GM19043 (cell line): ENCODE results near the gene BTN3A1.
"Not testable (repeated sequence)": the region's sequence is repeated elsewhere in the genome, so short reads cannot be mapped to it uniquely, and the experiment has no call there.

Source experiments
- ATAC-seq: cut with Tn5 transposase; IDR thresholded peaks from one replicate; pipeline ENCODE4 v1.9.1; 2021; ENCODE audit warnings: low read depth; ENCODE audit not compliant: unreplicated experiment

Gene BTN3A1

DNA sequence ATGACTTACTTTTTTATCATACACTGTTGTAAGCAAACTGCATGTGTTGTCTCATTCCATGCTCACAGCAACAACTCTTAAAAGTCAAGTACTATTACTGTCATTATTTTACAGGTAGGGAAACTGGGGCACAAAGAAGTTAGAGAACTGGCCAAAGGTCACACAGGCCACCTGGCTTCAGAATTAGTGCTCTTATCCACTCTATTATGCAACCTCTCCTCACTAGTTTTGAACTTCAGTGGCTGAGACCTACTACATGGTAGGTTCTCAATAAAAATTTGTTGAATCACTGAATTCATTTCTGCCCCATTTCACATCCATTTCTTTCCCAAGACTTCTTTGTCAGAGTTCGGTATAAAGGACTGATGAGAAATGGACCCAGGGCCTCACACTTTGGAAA is 35.9 kb downstream of the BTN3A1 start:
- ATAC-seq, result no peak

DNA sequence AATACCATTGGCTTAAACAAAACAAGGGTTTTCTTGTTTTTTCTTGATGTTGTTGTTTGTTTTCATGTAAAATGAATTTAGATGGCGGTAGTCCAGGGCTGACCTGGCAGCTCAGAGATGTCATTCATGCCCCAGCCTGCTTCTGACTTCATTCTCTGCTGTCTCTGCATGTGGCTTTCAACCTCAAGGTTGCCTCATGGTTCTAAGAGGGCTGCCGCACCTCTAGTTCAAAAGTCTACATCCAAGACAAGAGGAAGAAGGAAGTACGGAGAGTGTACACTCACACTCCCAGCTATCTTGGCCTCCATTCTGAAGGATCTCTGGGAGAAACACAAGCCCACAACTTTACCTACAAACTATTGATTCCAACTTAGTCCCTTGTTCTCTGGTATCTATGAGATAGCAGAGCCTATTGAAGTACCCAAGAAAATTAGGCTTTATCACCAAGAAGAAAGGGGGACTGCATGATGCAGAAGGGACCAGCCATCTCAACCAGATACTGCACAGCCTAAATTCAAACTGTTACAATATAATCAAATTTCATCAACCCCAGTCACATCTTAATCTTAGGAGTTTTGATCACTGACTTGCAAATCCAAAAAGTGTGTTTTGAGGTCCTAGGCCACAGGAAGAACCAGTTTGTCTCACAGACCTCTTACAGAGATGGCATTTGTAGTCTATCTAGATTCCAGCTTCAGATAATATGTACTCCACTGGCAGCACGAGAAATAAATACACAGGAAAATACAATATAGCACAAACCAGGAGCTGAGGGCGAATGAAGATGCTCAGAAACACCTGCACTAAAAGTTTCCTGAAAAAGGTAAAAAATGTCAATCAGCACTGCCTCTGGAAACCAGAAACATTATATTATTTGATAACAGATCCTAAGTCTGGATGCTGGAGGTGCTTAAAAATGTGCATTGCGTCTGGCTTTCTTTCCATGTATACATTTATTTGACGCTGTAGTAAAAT is 37.4 kb downstream of the BTN3A1 start:
- ATAC-seq, result no peak

DNA sequence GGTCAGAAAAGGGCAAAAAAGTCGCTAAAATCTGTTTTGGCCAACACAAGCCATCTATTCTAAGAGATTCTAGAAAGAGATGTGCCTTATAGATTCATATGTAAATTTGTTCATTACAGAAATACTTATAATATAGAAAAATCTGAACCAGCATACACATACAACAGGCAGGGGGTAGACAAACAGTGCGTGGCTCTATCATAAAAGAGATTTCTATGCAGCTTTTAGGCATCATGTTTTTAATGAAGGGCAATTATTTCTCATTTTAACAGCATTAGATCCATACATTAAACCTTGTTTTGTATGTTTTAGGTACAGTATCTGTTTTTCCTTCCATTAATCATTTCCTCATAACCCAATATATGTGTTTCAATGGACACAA is 38.9 kb downstream of the BTN3A1 start:
- ATAC-seq, result no peak

DNA sequence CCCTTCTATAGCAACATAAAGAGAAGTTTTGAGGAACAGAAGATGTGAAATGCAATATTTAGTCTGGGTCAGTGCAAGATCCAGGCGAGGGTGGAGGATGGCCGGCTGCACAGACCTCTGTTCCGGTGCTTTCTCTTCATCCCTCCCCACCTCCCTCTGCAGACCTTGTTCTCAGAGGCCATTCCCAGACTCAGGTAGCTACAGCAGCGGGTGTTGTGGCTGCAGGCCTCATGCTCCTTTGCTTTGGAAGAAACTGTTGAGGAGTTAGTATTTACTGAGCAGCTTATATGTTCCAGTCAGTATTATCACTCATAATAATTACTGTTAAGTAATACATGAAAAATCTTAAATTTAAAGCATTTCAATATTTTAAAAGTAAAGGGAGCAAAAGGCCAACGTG is 39.9 kb downstream of the BTN3A1 start:
- no peak for ATAC-seq

DNA sequence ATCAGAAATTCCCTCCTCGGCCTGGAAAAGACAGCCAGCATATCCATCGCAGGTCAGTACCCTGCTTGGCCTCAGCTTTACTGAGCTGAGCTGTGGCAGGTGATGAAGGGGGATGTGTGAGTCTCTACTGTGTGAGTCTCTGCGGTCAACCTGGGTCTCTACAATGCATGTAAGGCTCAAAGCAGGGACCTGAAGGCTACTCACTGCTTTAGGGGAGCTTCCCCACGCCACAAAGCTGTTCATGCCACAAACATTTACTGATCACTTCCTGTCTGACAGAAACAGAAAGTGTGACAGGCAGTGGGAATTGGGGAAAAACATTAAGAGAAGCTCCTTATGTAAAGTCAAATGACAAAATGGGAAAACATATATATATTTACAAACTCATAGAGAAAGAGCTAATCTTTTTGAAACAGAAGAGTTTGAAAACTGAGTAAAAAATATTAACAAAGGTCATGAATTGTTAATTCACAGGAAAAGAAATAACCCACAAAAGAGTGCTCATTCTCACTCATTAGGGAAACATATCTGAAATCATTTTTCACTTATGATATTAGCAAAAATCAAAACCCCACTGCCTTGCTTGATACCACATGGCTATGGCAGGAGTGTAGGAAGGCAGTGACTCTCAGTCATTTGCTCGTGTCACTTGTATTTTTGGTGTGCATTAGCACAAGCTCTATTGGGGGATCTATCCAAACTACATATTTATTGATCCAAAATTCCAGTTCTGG is 44.0 kb downstream of the BTN3A1 start:
- peak; percentile 88 for ATAC-seq

DNA sequence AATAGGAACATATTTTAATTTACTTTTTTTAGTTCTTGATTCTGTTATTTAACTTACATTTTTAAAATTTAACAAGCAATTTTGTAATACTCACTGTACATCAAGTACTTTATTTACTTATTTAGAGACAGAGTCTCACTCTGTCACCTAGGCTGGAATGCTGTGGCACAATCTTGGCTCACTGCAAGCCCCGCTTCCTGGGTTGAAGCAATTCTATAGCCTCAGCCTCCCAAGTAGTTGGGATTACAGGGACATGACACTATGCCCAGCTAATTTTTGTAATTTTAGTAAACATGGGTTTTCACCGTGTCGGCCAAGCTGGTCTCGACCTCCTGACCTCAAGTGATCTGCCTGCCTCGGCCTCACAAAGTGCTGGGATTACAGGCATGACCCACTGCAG is 45.2 kb downstream of the BTN3A1 start:
- no peak for ATAC-seq

DNA sequence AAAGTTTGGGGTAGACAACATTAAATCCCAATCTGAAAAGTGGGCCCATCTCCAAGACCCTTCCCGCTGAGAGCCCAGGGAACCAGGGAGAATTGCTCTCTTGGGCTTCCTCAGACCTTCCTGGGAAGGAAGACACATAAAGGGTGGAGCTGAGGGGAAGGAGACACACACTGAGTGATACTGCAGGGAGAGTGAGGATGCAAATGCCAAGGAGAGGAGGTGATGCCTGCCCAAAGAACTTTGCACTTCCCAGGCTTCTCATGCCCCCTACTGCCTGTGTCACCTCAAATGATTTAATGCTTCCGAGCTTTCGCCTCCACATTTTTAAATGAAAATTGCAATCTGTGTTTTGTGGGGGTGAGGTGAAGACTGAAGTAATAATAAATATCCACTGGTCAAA is 48.2 kb downstream of the BTN3A1 start:
- ATAC-seq, result no peak

DNA sequence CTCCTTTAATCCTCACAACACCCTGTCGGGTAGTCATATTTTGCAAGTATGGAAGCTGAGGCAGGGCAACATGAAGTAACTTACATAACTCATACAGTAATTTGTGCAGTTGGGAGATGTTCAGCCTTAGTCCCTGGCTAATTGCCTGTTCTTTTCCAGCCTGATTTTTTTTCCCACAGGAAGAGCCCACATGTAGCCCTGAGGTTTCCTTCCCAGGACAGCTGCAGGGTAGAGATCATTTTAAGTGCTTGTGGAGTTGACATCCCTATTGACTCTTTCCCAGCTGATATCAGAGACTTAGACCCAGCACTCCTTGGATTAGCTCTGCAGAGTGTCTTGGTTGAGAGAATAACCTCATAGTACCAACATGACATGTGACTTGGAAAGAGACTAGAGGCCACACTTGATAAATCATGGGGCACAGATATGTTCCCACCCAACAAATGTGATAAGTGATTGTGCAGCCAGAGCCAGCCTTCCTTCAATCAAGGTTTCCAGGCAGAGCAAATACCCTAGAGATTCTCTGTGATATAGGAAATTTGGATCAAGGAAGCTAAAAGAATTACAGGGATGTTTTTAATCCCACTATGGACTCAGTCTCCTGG is 50.7 kb downstream of the BTN3A1 start:
- no peak for ATAC-seq

DNA sequence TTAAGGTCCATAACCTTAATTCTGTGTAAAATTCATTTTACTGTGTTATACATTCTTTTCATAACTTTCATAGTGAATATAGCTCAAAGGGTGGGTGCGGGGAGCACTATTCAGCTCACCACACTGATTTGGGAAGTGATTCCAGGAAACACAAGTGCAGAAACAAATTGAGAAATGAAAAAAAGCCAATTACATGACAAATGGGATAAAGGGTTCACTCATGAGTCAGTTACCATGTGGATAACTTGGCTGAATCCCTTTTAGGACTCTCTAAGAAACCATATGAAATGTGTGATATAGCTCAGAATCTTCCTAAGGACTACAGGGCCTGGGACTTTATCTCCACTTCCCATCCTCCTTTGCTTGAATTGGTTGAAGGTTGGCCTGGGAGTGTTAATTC is 52.6 kb downstream of the BTN3A1 start:
- ATAC-seq, result no peak

DNA sequence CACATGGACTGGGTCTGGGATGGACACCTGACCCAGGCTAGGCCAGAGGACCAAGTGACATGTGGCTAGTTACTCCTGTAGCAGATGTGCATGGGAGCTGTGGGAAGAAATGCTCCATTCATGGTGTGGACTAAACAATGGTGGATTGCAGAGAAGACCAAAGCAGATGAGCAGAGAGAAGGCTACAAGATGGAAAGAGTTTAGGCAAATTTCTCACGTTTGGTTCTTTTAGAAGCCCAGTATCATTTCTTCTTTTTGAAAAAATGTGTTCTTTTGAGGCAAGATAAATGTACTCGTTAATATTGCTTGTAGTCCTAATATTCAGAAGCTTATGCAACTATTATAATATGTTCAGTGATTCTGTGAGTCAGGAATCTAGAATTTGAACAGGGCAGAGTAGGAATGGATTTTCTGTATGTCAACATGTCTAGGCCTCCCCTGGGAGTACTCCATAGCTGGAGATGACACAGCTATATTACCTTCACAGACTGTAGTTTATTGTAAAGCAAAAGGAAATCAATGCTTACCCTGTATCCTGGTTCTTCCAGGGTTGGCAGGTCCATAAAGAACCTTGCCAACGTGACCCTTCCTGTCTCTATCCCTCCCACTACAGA is 53.4 kb downstream of the BTN3A1 start:
- no peak for ATAC-seq

DNA sequence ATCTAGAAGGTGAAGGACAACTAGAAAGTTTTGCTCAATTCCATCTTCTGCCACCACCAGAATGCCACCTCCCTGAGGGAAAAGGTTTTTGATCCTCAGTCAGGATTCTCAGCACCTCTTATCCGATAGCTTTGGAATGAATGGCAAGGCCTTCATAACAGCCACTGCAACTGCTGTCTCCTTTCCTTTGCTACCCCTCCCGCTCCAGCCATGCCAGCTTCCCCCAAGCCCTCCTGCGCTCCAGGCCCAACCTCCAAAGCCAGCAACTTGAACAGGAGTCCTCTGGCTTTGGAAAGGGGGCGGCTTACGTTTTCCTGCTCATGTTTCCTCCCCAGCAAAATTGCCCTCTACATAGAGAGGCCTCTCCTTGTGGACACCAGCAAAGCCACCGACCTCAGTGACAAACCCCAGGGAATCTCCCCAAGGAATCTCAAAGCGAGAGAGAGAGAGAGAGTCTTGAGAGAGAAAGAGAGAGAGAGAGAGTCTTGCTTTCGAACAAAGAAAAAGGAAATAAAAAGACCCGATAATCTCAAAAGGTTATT is 55.3 kb downstream of the BTN3A1 start:
- ATAC-seq, result peak; percentile 22

DNA sequence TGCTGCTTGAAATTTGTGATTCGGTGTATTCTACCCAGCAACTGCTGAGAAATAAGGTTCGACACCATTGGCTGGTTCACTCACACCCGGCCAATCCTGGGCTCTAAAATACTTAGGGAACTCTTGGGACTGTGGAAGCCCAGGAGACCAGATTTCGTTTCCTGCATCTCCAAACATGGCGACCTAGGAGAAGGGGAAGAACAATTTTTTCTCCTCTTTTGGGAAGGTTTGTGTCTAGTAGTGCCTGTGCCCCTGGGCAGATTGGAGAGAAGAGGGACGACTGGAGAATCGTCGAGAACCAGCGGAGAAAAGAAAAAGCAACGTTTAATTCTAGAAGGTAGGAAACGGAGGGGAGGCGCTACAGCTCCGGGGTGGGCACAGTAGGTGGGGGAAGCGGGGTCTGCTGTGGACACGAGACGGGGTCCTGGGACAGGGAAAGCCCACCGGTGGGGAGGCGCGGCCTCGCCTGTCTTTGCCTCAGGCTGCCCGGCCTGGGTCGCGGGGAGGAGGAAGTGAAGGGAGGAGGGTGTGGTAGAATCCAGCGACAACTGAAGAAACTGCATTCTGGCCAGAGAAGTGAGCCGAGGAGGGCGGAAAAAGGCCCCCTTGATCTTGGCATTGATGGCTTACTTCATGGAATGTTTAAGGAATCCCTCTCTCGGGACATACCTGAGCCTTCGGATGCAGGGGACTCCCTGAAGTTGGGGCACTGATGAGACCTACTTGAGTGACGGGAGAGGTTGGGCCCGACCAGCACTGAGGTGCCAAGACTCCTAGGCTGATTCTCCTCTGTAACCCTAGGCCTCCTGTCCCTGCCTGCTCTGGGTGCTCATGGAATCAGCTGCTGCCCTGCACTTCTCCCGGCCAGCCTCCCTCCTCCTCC is 56.0 kb downstream of the BTN3A1 start, which contains the start of gene BTN2A1:
Gene BTN2A1 (plus strand): TSS at position 150 of the 883 bp plus-strand sequence. CDS start 682 bp downstream, at position 832.
- ATAC-seq, result peak; percentile 98

DNA sequence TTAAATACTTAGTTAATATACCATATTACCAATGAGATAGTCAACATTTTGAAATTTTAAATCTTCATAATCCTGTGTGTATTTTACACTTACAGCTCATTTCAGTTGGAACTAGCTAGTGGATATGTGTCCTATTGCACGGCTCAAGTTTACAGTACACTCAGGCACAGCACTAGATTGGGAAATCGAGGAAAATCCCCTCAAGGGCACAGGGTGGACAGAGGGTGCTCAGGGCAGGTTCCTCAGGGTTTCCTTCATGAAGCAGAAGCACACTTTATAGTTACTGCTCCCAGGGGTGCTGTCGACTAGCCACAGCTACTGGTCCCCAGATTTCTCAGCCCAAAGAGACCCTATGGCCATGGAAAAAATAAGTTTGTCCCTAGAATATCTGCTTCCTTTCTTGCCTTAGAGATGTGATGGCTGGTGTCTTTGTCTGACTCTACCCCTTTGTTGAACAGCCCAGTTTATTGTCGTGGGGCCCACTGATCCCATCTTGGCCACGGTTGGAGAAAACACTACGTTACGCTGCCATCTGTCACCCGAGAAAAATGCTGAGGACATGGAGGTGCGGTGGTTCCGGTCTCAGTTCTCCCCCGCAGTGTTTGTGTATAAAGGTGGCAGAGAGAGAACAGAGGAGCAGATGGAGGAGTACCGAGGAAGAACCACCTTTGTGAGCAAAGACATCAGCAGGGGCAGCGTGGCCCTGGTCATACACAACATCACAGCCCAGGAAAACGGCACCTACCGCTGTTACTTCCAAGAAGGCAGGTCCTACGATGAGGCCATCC is 57.1 kb downstream of the BTN3A1 start:
- no peak for ATAC-seq

DNA sequence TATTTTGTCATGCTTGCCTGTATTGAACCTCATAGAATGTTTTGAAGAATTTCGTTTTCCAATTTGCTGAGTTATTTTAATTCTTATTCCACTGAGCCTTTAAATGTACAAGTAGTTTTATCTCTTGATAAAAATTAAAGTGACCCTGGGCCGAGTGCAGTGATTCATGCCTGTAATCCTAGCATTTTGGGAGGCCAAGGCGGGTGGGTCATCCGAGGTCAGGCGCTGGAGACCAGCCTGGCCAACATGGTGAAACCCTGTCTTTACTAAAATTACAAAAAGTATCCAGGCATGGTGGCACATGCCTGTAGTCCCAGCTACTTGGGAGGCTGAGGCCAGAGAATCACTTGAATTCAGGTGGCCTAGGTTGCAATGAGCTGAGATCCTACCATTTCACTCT is 59.3 kb downstream of the BTN3A1 start:
- ATAC-seq, result not testable (repeated sequence)

DNA sequence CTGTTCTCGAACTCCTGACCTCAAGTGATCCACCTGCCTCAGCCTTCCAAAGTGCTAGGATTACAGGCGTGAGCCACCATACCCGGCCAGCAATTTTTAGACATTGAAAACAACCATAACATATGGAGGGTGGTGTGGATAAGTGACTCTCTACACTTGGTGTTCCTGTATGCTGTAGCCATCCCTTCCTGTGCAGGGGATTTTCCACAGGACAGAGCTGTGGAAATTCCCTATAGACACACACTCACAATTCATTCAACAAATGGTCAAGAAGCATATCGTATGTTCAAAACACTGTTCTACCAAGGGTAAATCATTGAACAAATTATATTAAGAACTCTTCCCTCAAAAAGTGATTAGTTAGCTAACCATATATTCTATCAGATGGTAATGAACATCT is 61.9 kb downstream of the BTN3A1 start:
- ATAC-seq, result no peak

DNA sequence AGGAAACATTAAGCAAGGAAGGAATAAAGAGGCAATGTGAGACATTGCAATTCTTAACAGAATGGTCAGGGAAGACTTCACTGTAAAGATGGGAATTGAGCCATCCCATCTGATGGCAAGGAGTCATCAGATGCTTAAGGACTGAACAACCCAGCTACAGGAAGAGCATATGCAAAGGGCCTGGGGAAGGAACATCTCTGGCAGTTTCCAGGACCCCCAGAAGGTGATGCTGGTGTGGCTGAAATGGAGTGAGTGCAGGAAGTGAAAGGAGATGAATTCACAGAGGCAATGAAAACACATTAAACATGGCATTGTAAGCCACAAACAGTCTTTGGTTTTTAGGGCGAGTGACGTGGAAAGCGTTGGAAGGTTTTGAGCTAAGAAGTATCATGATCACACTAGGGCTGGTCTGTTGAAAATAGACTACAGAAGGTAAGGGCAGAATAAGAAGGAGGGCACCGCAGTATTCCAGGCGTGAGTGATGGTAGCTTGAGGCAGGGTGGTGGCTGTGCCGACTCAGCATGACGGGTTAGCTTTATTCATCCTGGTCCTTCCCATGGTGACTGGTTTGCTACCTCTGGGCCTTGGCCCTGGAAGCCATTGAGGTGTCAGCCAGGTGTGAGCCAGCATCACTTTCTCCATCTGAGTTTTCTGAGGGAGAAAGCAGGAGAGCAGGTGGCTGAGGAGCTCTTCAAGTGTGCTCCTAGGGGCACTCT is 62.5 kb downstream of the BTN3A1 start:
- ATAC-seq, result no peak
